Astrocyte (in vitro differentiated cells and primary cell): Measurements from ENCODE around the gene MAPKAP1.

Experiments used
- CTCF ChIP-seq: IDR thresholded peaks from 2 replicates; pipeline ENCODE4 v1.5.1; 2011; ENCODE audit warnings: low read depth, mild to moderate bottlenecking, inconsistent platforms, low read length, moderate library complexity; ENCODE audit not compliant: insufficient read depth
- EZH2 ChIP-seq: IDR thresholded peaks from 2 replicates; pipeline ENCODE4 v1.6.1; 2012; ENCODE audit warnings: mild to moderate bottlenecking, low read length, inconsistent platforms; ENCODE audit not compliant: insufficient read depth

- TF ChIP-seq EZH2 (no peak), CTCF (no peak)
These were observed 273.5 kb downstream of the MAPKAP1 start for GRCh38 chr9:125433461-125434011.
